ENCODE results near the gene MAPRE2.

The MAPRE2 gene

GRCh38 chr18:35063875-35064690 is 22.9 kb downstream of the MAPRE2 start:
- DNase-seq: no peak

GRCh38 chr18:35067454-35067853 is 26.2 kb downstream of the MAPRE2 start:
- no peak for DNase-seq

GRCh38 chr18:35071819-35072247 is 30.6 kb downstream of the MAPRE2 start:
- no peak for DNase-seq

GRCh38 chr18:35072616-35073015 is 31.4 kb downstream of the MAPRE2 start:
- no peak for DNase-seq

- DNase-seq: no peak
Measured at GRCh38 chr18:35073186-35074105, 32.2 kb downstream of the MAPRE2 start.

- DNase-seq: no peak
Measured at GRCh38 chr18:35074581-35074980, 33.4 kb downstream of the MAPRE2 start.

GRCh38 chr18:35075132-35075531 is 33.9 kb downstream of the MAPRE2 start:
- no peak for DNase-seq

- DNase-seq: no peak
Measured at GRCh38 chr18:35076135-35076924, 35.1 kb downstream of the MAPRE2 start.

GRCh38 chr18:35077937-35078336 is 36.7 kb downstream of the MAPRE2 start:
- no peak for DNase-seq

- no peak for DNase-seq
Measured at GRCh38 chr18:35080058-35080457, 38.8 kb downstream of the MAPRE2 start.

GRCh38 chr18:35083174-35083712 is 42.0 kb downstream of the MAPRE2 start:
- no peak for DNase-seq

- no peak for DNase-seq
Measured at GRCh38 chr18:35084494-35085449, 43.6 kb downstream of the MAPRE2 start.

- peak; percentile 13 for DNase-seq
Measured at GRCh38 chr18:35085450-35086380, 44.5 kb downstream of the MAPRE2 start.

- DNase-seq: no peak
Measured at GRCh38 chr18:35086704-35087103, 45.5 kb downstream of the MAPRE2 start.

- DNase-seq: no peak
Measured at GRCh38 chr18:35087726-35088125, 46.5 kb downstream of the MAPRE2 start.

- no peak for DNase-seq
Measured at GRCh38 chr18:35088921-35089320, 47.7 kb downstream of the MAPRE2 start.

GRCh38 chr18:35089382-35089781 is 48.2 kb downstream of the MAPRE2 start:
- DNase-seq: no peak

- DNase-seq: no peak
Measured at GRCh38 chr18:35089891-35090550, 48.8 kb downstream of the MAPRE2 start.

GRCh38 chr18:35091841-35092240 is 50.6 kb downstream of the MAPRE2 start:
- no peak for DNase-seq

All from NCI-H2171 treated with DMSO at 0.1 percent for 48 hours (cell line).